GM18517 (cell line): ENCODE results near the gene MRPS34.
"Not testable (repeated sequence)": the region's sequence is repeated elsewhere in the genome, so short reads cannot be mapped to it uniquely, and the experiment has no call there.

Experiments used
- ATAC-seq: cut with Tn5 transposase; IDR thresholded peaks from one replicate; pipeline ENCODE4 v1.9.1; 2021; ENCODE audit warnings: mild to moderate bottlenecking, moderate library complexity; ENCODE audit not compliant: unreplicated experiment

The MRPS34 gene

DNA sequence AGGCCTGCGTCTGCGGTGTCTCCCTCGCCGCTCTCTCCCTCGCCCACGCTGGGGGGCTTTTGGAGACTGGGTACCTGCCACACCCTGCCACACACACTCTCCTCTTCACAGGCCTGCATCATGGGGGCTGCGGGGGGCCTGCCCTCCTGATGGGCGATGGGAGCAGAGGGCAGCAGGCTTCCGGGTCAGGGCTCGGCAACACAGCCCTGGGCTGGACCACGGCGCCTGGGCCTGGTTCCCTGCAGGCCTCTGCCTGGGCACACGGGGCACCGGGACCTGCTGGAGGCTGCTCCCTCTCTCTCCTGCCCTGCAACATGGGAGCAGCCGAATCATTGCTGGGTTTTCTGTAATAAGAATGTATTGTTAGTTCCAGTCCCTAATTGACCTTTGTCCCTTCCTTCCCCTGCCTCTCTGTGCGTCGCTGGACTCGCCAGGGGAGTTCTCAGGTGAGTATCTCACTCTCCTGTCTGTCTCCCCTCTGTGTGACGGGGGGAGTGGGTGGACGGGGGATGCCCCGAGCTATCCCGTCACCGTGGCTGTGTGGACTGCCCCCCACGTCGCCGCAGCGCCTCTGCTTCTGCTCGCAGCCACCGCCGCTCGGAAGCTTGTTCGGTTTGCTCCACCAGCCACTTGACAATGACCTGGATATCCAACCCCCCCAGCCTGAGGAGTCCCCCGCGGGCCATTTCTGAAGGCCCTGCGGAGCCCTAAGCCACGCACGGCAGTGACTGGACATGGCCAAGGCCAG, 15.0 kb downstream of the MRPS34 start:
- ATAC-seq: no peak

DNA sequence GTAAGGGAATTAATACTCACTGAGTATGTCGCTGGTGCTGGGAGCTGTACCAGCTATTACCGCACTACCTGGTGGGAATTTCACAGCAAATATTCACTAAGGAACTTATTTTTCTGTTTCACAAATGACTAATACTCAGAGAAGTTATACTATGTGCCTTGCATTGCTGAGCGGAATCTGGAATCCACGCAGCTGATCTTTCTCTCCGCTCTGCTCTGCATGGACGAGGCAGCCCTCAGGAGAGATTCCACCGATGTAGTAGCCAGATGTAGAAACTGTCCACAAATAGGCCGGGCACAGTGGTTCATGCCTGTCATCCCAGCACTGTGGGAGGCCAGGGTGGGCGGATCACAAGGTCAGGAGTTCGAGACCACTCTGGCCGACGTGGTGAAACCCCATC, 18.7 kb downstream of the MRPS34 start:
- no peak for ATAC-seq

DNA sequence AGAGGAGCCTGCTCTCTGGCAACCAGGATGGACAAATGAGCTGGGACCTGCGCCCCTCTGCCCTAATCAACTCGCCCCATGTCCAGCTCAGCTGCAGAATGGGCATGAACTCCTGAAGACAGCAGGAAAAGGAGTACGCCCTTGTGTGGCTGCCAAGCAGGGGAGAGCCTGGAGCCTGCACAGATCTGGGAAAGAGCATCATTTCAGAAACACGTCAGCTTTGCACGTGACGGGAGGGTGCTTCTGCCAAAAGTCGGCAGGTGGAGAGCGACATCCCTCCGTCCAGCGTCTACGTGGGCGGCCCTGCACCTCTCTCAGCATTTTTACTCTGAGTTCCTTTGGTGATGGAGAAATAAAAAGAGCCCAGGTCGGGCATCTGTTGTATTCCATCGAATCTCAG, 20.1 kb downstream of the MRPS34 start:
- ATAC-seq: no peak

DNA sequence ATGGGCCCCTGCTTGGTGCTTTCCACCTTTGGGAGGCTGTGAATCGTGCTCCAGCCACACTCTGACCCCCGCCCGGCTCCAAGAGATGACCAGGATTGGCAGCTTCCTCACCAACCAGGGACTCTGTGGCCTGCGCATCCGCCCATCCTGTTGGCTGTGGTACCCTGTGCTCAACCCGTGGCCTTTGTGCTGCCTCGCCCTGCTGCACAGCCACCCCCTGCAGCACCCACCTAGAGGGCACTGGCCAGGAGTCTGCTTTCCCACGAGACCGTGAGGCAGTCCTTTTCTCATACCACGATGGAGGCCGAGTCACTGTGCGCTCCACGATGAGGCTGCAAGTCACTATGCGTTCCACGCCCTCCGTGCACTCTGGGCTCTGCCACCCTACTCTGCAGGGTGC, 21.0 kb downstream of the MRPS34 start:
- no peak for ATAC-seq

DNA sequence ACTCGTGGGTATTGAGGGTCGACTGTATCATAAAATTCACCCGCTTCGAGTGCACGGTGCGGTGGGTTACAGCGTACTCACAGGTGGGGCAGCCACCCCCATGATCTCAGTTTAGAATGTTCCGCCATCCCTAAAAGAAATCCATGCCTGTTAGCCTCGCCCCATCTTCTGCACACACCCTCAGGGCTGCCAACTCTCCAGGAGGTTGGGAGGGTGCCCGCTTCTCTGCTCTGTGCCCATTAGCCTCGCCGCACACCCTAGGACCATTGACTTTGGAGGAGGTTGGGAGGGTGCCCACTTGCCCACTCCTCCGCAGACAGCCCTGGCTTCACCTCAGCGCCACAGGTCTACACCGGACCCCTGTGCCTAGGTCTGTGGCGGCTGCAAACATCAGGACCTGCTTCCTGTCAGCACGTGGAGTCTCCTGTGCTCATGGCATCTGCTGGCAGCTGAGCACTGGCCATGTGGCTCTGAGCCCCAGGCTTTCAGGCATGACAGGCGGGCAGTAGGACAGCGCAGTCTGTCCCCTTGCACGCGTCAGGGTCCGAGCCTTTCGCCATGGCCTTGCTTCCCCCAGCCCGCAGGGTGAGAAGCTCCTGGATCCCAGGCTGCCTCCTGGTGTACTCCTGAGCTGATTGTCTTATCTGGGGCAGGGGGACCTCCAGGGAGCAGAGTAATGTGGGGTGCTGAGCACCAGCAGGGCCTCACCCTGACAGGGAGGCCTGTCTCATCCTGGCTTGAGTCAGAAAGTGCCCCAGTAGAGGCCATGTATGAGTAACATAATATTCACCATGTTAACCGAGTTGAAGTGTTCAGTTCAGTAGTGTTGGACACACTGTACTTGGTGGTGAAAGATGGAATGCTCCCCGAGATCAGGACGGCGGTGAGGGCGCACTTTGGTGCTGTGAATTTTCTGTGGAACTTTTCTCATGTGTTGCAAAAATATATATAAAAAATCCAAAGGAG, 23.5 kb downstream of the MRPS34 start:
- no peak for ATAC-seq

DNA sequence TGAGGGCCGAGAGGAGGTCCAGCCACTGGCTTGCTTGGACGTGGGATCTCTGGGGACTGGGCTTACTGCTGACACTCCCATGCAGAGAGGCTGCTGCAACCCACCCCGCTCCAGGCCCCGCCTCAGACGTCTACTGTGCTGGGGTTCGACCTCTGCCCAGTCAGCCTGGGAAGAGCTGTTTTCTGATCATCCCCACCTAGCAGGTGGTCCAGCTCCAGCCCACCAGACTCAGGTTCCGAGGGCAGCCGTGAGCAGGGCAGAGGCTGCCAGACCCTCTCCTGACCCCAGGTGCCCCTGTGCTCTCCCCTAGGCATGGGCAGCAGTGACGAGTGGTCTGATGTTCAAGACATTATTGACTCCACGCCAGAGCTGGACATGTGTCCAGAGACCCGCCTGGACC, 25.0 kb downstream of the MRPS34 start:
- no peak for ATAC-seq

DNA sequence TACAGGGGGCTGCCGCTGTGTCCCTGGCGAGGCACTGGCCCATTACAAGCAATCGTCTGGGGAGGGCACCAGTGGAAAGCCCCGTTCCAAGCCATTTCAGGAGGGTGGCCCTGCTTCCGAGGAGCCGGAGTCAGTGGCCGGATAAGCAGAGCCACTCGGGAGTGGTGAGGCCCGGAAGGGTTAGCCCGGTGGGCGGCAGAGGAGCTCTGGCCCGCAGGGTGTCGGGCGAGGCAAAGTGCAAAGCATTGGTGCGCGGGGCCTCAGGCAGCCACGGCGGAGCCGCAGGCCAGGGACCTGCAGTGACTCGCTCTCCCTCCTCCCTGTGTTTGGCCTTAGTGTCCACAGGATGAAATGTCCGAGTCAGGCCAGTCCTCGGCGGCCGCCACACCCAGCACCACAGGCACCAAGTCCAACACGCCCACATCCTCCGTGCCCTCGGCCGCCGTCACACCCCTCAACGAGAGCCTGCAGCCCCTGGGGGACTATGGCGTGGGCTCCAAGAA, 26.2 kb downstream of the MRPS34 start:
- no peak for ATAC-seq

DNA sequence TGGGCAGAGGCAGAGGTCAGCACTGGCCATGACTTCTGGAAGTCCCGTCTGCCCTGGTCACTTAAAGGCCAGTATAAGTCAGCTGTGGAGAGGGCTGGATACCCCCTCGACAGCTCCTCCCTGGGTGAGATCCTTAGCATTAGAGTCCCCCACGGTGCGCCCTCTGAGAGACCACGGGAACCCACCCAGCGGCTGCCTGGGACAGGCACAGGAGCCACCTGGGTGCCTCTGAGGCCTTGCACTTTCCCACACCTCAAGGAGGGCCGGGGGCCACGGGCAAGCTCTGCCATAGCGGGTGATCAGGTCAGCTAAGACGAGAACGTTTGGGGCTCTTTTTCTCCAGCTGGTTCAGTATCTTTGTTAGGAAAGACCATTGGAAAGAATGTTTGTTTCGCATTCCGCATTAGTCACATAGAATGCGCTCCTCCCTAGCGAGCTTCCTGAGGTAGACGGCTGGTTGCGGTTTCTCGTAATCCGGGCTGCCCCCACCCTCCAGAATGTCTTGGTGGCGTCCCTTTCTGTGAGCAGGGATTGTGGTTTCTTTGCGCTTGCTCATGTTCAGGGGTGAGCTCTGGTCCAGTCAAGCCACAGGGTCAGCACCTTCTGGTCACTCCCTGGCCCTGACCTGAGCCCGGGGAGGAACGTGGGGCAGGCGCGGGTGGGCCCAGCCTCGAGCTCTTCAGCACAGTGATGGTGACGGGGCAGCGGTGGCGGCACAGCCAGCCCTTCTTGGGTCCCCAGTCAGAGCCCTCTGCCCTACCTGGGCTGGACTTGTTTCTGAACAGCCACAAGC, 26.8 kb downstream of the MRPS34 start:
- ATAC-seq: no peak

DNA sequence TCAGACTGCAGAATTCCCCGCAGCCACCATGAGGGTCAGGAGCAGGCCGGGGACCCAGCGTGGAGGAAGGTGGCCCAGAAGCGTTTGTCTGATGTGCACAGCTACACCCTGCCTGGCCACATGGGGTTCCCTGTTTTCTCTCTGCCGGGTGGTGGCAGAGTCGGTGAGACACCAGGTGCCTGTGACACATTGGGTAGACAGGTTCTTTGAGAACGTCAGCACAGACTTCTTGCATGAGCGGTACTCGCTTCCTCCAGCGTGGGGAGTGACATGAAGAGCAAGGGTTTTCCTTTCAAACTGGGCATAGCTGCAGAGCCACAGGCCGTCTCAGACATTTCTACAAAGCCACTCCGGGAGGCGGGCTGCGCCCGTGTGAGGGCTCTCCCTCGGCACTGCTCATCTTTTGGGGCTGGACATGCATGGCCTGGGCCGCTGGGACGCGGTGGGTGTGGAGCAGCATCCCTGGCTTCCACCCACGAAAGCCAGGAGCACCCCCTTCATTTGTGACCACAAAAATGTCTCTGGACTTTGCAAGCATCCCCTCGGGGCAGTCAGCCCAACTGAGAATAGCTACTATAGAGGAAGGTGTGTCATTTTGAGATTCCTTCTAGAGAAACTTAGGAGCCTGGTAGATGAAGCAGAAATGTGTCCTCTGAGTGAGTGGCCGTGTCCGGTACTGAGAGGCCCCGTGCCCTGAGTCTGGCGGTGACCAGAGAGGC, 27.6 kb downstream of the MRPS34 start:
- ATAC-seq: no peak

DNA sequence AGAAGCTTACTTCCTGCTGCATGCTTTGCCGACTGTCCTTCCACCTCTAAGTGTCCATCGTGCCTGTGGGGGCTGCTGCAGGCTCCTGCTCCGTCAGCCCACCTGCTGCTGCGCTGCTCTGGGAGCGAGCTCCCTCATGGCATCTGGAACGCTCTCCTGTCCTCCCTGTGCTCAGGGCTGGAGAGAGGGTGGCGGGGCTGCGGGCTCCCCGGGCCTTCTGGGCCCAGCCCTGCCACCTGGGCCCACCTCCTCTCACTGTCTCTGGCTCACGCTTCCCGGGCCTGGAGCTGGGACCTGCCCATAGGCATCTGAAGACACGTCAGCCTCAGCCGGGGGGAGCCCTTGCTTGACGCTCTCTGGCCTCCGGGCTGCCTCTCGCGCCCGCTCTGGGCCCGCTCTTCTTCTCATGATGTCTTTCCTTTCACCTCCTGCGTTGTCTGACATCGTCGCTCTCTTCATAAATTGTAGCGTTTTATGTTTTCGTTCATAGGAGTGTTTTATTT, 28.5 kb downstream of the MRPS34 start:
- no peak for ATAC-seq

DNA sequence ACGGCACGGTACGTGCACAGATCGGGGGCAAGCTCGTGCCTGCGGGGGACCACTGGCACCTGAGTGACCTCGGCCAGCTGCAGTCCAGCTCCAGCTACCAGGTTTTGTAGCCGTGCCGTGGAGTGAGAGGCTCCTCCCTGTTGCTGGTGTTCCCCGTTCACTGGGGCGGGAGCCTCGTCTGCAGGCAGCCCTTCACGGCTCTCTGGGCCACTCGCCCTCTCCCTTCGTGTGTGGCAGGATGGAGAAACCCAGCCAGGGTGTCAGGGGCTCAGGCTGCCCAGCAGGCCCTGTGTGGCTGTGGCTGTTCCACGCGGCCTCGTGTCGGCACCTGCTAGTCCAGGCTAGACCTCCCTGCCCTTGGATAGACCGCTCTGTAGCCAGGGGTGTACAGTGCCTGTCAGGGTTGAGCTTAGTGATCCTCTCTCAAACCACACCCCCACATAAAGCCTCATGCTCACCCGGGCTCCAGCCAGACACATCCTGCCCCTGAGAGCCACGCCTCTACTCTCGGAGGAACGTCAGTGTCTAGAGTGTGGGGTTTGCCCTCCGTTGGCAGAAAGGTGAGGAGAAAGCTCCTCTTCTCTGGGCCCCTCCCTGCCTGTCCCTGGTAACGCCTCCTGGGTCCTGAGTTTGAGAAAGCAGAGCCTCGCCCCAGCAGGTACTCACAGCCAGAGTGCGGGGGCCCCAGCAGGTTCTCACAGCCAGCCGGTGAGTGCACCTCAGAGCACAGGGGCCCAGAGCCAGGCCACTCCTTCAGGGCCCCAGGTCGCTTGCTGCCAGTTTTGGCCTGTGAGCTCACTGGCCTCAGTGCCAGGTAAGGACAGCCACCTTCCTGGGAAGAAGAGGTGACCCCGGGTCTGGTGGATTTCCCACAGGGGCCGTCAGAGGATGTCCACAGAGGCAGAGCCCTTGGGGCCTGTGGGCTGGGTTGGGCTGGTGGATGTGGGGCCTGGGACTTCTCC, 29.3 kb downstream of the MRPS34 start:
- ATAC-seq: no peak

DNA sequence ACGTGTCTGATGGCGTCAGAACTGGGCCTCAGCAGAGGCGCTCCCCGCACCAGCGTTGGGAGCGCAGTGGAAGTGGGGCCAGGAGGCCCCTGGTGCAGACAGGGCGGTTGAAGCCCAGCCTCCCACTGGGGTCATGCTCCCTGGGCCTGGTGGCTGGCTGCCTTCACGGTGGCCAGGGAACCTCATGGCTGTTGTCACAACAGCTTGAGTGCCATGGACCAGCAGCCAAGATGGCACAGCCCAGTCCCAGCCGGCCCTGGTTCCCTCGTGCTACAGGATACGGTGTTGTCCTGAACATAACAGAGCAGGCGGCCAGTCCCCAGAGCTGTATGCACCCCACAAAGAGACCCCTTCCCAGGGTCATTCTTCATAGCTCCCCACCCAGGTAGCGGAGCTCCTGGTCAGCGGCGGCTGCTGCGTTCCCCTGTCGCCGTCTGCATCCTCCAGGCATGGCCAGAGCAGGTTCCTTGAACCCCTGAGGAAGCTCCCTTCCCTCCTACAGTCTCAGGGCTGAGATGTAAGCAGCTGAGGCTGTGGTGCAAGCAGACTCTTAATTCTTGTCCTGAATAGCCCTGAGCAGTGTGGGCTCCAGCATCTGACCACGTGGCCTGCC, 31.3 kb downstream of the MRPS34 start:
- ATAC-seq: no peak

DNA sequence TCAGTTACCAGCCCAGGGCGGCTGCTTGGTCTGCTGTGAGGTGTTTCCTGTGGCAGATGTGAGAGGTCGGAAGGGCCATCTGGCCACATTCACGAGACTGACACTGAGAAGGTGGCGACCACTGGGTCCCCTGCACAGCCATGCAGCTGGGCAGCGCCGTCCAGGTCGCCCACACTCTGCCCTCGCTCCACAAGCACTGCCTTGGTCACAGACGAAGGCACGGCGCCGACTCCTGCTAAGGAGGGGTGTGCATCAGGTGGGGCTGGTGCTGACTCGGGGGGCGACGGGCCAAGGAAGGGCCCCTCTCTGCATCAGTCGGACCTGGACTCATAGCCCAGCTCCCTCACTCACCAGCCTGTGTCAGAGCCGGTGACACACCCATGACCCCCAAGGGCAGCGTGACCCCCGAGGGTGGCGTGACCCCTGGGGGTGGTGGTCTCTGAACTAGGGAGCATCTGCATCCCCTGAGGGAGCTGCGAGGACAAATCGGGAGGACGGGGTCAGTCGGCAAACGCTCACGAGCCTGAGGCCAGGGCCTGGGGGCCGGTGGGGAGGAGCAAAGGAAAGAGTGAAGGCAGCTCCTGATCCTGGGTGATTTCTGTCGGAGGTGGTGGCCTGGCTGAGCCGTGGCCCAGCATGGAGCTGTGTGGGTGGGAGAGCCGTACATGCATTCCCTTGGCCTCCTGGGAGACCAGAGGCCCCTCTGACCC, 32.0 kb downstream of the MRPS34 start:
- ATAC-seq: no peak

DNA sequence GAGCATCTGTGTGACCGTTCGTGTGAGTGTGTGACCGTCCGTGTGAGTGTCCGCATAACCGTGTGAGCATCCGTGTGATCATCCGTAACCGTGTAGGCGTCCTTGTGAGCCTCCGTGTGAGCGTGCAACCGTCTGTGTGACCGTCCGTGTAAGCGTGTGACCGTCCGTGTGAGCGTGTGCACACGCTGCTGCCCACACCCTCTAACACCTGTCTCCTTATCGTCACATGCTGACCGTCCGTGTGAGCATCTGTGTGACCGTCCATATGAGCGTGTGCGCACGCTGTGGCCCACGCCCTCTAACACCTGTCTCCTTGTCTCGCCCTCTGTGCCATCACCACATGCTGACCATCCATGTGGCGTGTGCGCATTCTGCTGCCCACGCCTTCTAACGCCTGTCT, 32.7 kb downstream of the MRPS34 start:
- no peak for ATAC-seq

DNA sequence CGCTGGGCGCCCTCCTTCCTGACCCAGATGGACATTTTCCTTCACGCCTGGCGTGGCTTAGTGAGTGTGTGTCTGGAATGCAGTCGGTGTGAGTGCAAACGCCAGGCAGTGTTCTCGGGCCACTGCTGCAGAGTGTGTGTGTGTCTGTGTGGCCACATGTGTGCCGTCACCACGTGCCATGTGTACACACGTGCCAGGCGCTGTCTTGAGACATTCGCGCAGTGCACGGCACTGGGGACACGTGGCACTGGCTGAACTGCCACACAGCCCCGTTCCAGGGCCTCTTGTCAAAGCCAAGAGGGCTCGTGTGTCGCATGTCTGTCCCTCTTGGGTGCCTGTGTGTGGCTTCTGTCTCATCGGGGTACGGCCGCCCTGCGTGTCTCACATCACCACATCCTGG, 38.1 kb downstream of the MRPS34 start:
- ATAC-seq: no peak

DNA sequence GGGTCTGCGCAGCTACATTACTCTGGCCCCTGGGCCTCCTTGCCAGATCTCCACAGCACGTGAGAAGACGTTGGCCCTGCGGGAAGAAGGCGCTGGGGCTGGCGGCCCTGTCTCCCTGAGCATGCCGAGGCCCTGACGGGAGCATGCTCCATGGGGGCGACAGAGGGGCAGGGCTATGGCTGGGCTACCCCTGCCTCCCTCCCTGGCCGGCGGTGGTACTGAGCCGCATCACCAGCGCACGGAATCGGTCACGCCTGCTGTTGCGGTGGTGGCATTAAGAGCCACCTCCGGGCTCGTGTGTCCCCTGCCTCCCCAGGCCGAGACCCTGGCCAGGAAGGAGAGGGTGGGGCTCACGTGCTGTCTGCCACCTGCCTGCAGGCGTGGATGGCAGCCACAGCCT, 38.8 kb downstream of the MRPS34 start:
- no peak for ATAC-seq

DNA sequence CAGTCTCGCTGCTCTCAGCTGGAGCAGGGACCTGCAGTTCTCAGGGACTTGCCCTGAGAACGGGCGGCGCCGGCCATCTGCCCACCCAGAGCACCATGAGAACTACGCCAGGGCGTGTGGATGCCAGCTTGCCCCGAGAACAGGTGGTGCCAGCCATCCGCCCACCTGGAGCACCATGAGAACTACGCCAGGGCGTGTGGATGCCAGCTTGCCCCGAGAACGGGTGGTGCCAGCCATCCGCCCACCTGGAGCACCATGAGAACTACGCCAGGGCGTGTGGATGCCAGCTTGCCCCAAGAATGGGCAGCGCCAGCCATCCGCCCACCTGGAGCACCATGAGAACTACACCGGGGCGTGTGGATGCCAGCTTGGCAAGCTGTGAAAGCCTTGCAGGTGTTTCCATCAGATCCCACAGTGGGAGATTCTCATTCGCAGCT, 40.4 kb downstream of the MRPS34 start:
- ATAC-seq: not testable (repeated sequence)

DNA sequence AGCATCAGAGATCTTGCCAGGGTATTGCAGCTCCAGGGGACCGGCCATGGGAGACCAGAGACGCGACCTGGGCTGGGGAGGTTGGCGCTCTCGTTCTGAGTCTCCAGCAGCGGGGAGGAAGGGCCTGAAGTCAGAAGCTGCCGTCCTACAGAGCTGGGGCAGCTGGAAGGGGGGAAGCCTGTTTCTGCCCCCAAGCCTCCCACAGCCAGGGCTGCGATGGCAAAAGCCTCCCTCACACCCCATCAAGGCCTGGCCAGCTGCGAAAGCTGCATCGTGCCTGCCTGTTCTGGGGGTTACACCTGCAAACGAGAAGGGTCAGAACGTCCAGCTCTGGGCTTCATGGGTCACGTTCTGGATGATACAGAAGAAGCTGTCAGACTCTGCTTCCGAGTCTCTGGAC, 40.9 kb downstream of the MRPS34 start:
- ATAC-seq: no peak
